MM.1S (cell line): ENCODE results near the gene TMEM45B.

Source experiments
- EZH2phosphoT487 ChIP-seq: fragments of 300-600 bp; sonication (generic); IDR thresholded peaks from 2 replicates; pipeline ENCODE4 v1.6.1; 2018; ENCODE audit warnings: antibody characterized with exemption, low read length
- TF ChIP-seq, protein P1 (sequence below): fragments of 300-600 bp; sonication (generic); IDR thresholded peaks from 2 replicates; pipeline ENCODE4 v1.5.1; 2016; ENCODE audit warnings: antibody characterized with exemption, low read length, mixed read lengths

GRCh38 chr11:129817534-129818051 is 1.9 kb downstream of the TMEM45B start:
- no peak for TF ChIP-seq EZH2phosphoT487
- TF ChIP-seq, protein P1, sequence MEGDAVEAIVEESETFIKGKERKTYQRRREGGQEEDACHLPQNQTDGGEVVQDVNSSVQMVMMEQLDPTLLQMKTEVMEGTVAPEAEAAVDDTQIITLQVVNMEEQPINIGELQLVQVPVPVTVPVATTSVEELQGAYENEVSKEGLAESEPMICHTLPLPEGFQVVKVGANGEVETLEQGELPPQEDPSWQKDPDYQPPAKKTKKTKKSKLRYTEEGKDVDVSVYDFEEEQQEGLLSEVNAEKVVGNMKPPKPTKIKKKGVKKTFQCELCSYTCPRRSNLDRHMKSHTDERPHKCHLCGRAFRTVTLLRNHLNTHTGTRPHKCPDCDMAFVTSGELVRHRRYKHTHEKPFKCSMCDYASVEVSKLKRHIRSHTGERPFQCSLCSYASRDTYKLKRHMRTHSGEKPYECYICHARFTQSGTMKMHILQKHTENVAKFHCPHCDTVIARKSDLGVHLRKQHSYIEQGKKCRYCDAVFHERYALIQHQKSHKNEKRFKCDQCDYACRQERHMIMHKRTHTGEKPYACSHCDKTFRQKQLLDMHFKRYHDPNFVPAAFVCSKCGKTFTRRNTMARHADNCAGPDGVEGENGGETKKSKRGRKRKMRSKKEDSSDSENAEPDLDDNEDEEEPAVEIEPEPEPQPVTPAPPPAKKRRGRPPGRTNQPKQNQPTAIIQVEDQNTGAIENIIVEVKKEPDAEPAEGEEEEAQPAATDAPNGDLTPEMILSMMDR = no peak
